Tibial nerve (tissue), 4 donors: ENCODE results near the gene CTNNA2. TPM values are rescaled to one million over a fixed set of nuclear protein-coding genes. Genes with fewer than 3 reads are reported as not detected.

ENCODE experiments used
- DNase-seq, 2 donors: peaks; one replicate each; pipeline ENCODE4 v3.0.0-alpha.2; 2019; ENCODE audit warnings: low spot score in 2 of 2
- H3K27ac ChIP-seq, 4 donors: fragments of 200-600 bp; sonication (generic) in 3 of 4; one replicate each; pipeline ENCODE4 v1.5.1; 2017 to 2019; ENCODE audit warnings: mild to moderate bottlenecking in 1 of 4
- H3K27me3 ChIP-seq, 2 donors: fragments of 200-600 bp; sonication (generic) in 1 of 2; one replicate each; pipeline versions ENCODE4 v1.5.1 to v1.6.0; 2017 to 2019
- H3K36me3 ChIP-seq, 3 donors: fragments of 200-600 bp; sonication (generic); one replicate each; pipeline ENCODE4 v1.5.1; 2018 to 2019
- H3K4me1 ChIP-seq, 4 donors: fragments of 200-600 bp; sonication (generic) in 3 of 4; one replicate each; pipeline ENCODE4 v1.5.1; 2017 to 2019
- H3K4me3 ChIP-seq, 4 donors: fragments of 200-600 bp; sonication (generic) in 3 of 4; one replicate each; pipeline ENCODE4 v1.5.1; 2017 to 2019; ENCODE audit warnings: mild to moderate bottlenecking in 1 of 4, moderate library complexity in 1 of 4
- H3K9me3 ChIP-seq, 4 donors: fragments of 200-600 bp; sonication (generic) in 3 of 4; one replicate each; pipeline ENCODE4 v1.5.1; 2017 to 2019
- EP300 ChIP-seq, 2 donors: sonication (generic); formaldehyde crosslinking; IDR thresholded peaks; one replicate each; pipeline ENCODE4 v1.6.1; 2017; ENCODE audit warnings: antibody characterized with exemption in 2 of 2, mild to moderate bottlenecking in 1 of 2
- POLR2A ChIP-seq, 2 donors: fragments of 450-650 bp; IDR thresholded peaks; one replicate each; pipeline ENCODE4 v1.6.1; 2017; ENCODE audit warnings: antibody characterized with exemption in 2 of 2, mild to moderate bottlenecking in 2 of 2, moderate library complexity in 2 of 2
- WGBS, 2 donors: methylation state at CpG; one replicate each; pipeline ENCODE4 v1.1.5; 2018; 5-methylcytosine and 5-hydroxymethylcytosine counted together
- total RNA-seq, 4 donors: library from RNA; depleted of rRNA; stranded (reverse); fragments of >200 nt; gene quantifications; one replicate each; pipeline ENCODE4 v1.1.0, GENCODE V29; 2016
- TF ChIP-seq, protein P1 (sequence below), 5 experiments: fragments of 200-600 bp in 3 of 5; fragments of 450-650 bp in 2 of 5; sonication (generic) in 3 of 5; IDR thresholded peaks; one replicate each; pipeline ENCODE4 v1.5.1; 2016 to 2019; ENCODE audit warnings: antibody characterized with exemption in 5 of 5, mild to moderate bottlenecking in 3 of 5, moderate library complexity in 2 of 5

The CTNNA2 gene
- total RNA-seq, 4 donors from 2014 or later: 0.39 to 3.3 (median 0.75) TPM

DNA sequence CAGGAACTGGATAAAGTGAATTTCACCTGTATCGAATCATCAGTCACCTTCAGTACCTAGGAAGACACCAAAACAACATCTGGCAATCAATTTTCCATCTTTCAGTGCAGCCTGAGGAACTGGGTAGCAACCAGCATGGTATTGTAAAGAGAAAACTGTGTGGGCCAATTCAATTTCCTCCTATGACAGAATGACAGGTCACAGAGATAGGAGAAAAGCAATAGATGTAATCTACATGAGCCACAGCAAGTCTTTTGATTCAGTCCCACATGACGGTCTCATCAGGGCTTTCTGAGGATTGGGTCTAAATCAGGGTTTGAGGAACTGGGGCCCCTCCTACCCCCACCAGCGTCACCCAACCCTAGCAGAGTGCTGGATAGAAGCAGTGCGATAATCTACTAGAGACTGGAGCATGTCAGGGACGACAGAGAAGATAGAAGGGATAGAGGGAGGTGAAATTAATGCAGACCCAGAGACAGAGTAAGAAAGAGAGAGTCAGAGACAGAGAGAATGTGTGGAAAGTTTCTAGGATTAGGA is 523.0 kb downstream of the CTNNA2 start:
- Histone ChIP-seq H3K9me3 (no peaks in the 10 kb centered on the region), H3K36me3 (no peaks in the 10 kb centered on the region), H3K27me3 (no peaks in the 10 kb centered on the region), H3K4me3 (no peak overlapping the region), H3K4me1 (no peaks in the 10 kb centered on the region), H3K27ac (no peak overlapping the region)
- DNase-seq: no peak
- TF ChIP-seq EP300 (IDR thresholded peaks at IDR 0.05) (no peak), POLR2A (IDR thresholded peaks at IDR 0.05) (no peak)
- TF ChIP-seq, protein P1, sequence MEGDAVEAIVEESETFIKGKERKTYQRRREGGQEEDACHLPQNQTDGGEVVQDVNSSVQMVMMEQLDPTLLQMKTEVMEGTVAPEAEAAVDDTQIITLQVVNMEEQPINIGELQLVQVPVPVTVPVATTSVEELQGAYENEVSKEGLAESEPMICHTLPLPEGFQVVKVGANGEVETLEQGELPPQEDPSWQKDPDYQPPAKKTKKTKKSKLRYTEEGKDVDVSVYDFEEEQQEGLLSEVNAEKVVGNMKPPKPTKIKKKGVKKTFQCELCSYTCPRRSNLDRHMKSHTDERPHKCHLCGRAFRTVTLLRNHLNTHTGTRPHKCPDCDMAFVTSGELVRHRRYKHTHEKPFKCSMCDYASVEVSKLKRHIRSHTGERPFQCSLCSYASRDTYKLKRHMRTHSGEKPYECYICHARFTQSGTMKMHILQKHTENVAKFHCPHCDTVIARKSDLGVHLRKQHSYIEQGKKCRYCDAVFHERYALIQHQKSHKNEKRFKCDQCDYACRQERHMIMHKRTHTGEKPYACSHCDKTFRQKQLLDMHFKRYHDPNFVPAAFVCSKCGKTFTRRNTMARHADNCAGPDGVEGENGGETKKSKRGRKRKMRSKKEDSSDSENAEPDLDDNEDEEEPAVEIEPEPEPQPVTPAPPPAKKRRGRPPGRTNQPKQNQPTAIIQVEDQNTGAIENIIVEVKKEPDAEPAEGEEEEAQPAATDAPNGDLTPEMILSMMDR (IDR thresholded peaks at IDR 0.05): no peak
- WGBS, 2 donors: 82 to 83% methylated on average over 5 of the region's 5 CpGs

DNA sequence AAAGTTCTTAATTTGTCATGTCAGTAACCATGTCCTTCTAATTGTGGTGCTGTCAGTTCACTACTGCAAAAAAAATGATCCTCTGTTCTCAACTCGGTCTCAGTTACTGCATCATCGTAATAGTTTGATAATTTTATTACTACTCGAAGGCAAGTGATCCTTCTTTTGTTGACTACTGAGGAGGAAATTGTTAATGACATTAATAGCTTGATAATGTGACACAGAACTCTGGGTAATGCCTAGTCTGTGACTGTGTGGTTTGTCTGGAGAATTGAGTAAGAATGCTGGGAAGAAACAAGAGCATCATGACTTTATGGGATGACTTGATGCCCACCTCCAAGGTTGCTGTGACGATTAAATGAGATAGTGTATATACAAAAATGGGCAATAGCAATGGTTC is 524.5 kb downstream of the CTNNA2 start:
- 74 to 80% methylated on average over 4 of the region's 4 CpGs for WGBS, 2 donors
- no peak for DNase-seq
- Histone ChIP-seq H3K36me3 (no peaks in the 10 kb centered on the region), H3K27ac (no peak overlapping the region), H3K9me3 (no peaks in the 10 kb centered on the region), H3K27me3 (no peaks in the 10 kb centered on the region), H3K4me3 (no peak overlapping the region), H3K4me1 (no peaks in the 10 kb centered on the region)
- TF ChIP-seq POLR2A (IDR thresholded peaks at IDR 0.05): no peak
- TF ChIP-seq EP300 (IDR thresholded peaks at IDR 0.05): no peak
- TF ChIP-seq, protein P1 (IDR thresholded peaks at IDR 0.05): no peak

DNA sequence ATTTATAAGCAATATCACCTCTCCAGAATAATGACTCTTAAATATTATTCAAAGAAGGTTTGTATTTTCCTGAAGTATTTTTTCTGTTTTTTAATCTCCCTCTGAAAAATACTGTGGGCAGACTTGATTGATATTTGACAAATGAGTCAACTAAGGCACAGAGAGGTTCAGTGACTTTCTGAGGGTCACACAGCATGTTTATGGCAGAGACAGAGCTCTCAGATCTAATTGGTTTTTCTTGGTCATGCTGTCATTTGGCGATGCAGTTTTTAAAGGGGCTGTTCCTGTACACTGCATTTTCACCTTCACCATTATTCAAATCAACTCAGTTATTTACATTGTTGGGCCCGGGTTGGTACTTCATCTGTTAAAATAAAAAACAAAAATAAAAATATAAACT is 527.4 kb downstream of the CTNNA2 start:
- H3K4me1 ChIP-seq: no peaks in the 10 kb centered on the region
- no peaks in the 10 kb centered on the region for H3K9me3 ChIP-seq
- H3K4me3 ChIP-seq: no peak overlapping the region
- WGBS, 2 donors: 89 to 94% methylated on average over 2 of the region's 2 CpGs
- no peak overlapping the region for H3K27ac ChIP-seq
- TF ChIP-seq, protein P1 (IDR thresholded peaks at IDR 0.05): no peak
- no peak for DNase-seq
- no peaks in the 10 kb centered on the region for H3K27me3 ChIP-seq
- H3K36me3 ChIP-seq: no peaks in the 10 kb centered on the region

DNA sequence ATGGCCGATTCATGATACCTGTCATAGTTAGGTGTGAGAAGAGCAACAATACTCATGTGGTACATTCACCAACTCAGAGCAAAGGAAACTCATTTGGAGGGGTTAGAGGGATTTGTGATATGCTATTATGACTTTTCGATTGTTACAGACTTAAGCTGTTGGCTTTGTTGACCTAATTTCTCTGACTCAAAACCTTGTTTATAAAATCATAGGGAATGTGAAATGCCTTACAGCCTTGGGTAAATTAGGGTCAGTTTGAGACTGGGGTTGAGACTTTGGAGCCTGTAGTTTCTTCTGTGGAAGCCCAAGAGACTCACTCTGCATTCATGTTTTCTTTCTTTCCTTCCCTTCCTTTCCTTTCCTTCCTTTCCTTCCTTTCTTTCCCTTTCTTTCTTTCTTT is 529.8 kb downstream of the CTNNA2 start:
- Histone ChIP-seq H3K9me3 (no peaks in the 10 kb centered on the region), H3K36me3 (no peaks in the 10 kb centered on the region), H3K27ac (no peak overlapping the region), H3K27me3 (no peaks in the 10 kb centered on the region), H3K4me1 (no peaks in the 10 kb centered on the region), H3K4me3 (no peak overlapping the region)
- TF ChIP-seq, protein P1 (IDR thresholded peaks at IDR 0.05): no peak
- TF ChIP-seq EP300 (IDR thresholded peaks at IDR 0.05) (no peak), POLR2A (IDR thresholded peaks at IDR 0.05) (no peak)
- no peak for DNase-seq
- WGBS, 2 donors: 77 to 92% methylated on average over 2 of the region's 2 CpGs

DNA sequence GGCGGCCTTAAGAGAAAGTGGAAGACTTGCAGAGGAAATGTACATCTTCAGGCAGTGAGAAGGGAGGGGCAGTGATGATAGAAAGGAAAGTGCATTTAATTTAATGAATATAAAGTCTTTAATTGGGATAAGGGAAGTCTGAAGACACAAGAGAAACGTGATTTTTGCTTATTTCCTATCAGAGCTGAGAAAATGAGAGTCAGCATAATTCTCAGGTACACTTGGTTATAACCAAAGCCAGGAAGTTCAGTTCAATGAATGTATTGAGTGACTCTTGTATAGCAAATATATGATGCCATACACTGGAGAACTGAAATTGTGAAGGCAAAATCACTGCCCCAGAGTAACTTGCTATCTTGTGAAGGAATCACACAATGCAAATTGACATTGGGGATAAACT is 535.4 kb downstream of the CTNNA2 start:
- no peak overlapping the region for H3K27ac ChIP-seq
- no peaks in the 10 kb centered on the region for H3K27me3 ChIP-seq
- no peaks in the 10 kb centered on the region for H3K9me3 ChIP-seq
- H3K4me3 ChIP-seq: no peak overlapping the region
- no peaks in the 10 kb centered on the region for H3K36me3 ChIP-seq
- 79 to 87% methylated on average over 2 of the region's 2 CpGs for WGBS, 2 donors
- H3K4me1 ChIP-seq: peaks cover 0 to 5% (median 0%) of the 10 kb centered on the region in 4 donors
- no peak for DNase-seq
- TF ChIP-seq EP300 (IDR thresholded peaks at IDR 0.05) (no peak), POLR2A (IDR thresholded peaks at IDR 0.05) (no peak)
- TF ChIP-seq, protein P1 (IDR thresholded peaks at IDR 0.05): no peak
